ENCODE data around the gene TLL2. TPM values are rescaled to one million over a fixed set of nuclear protein-coding genes. Genes with fewer than 3 reads are reported as not detected.

The TLL2 gene
- total RNA-seq, 1 donor from 2014 or later: 2.5 TPM

DNA sequence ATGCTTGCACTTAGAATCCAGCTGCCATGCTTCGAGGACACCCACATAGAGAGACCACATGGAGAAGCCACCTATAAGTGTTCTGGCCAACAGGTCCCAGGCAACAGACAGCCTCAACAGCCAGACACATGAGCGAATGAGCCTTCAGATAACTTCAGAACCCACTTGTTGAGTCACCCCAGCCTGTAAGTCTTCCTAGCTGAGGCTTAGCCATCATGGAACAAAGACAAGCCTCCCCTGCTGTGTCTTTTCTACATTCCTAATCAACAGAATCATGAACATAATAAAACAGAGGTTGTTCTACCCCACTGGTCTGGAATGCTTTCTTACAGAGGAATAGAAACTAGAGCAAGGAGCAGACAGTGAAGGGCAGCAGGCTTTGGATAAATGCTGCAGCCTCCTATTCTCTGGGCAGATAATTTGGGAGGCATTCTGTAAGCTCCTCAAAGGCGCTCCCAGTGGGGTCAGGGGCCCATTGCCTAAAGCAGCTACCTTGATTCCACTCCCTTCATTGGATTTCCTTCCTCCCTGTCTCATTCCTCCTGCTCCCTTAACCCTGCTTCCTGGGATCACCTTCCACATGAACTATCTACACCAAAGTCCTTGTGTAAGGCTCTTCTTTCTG is 4.6 kb downstream of the TLL2 start:
- DNase-seq (ENCODE audit: extremely low read depth, low read depth, low spot score): no peak

DNA sequence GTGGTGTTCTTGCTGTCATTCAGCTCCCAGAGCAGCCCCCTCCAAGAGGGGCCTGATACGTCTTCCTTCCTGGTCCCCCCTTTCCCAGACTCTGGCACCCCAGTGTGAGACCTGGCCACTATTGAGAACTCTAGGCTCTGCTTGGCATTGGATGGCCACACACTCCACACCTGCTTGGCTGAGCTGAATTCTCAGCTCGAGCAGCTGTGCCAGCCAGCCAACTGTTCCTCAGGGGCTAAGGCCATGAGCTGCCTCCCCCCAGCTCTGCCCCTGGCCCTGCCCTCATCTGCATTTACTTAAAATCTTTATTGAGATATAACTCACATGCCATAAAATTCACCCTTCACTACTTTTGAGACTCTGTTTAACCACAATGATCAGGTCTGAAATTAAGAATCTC is 6.7 kb downstream of the TLL2 start:
- no peak for DNase-seq (ENCODE audit: extremely low read depth, low read depth, low spot score)

DNA sequence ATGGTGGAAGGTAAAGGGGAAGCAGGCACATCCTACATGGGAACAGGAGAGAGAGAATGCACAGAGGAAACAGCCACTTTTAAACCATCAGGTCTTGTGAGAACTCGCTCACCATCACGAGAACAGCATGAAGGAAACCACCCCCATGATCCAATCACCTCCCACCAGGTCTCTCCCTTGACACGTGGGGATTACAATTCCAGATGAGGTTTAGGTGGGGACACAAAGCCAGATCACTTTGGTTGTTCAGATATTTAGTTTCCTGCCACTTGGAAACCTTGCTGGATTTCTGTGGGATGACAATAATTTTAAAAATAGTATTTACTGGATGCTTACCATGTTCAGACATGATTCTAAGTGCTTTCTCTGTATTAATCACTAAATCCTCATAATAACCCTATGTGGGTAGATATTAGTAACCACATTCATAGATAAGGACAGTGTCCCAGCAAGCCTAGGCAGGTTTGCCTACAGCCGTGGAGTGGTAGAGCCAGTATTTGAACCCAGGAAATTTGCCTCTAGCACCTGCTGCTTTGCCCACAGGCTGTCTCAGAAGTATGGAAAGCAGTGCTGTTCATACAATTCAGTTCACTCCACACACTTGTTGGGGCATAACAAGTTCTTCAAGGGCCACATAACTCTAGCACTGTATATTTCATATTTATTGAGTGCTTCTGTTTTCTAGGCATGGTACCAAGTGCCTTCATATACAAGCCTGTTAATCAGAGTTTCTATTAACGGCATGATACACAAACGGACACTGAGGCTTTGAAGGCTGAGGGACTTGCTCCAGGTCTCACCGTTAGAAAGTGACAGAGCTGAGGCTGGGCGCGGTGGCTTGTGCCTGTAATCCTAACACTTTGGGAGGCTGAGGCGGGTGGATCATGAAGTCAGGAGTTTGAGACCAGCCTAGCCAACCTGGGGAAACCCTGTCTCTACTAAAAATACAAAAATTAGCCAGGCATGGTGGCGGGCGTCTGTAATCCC is 8.3 kb downstream of the TLL2 start:
- no peak for DNase-seq (ENCODE audit: extremely low read depth, low read depth, low spot score)

DNA sequence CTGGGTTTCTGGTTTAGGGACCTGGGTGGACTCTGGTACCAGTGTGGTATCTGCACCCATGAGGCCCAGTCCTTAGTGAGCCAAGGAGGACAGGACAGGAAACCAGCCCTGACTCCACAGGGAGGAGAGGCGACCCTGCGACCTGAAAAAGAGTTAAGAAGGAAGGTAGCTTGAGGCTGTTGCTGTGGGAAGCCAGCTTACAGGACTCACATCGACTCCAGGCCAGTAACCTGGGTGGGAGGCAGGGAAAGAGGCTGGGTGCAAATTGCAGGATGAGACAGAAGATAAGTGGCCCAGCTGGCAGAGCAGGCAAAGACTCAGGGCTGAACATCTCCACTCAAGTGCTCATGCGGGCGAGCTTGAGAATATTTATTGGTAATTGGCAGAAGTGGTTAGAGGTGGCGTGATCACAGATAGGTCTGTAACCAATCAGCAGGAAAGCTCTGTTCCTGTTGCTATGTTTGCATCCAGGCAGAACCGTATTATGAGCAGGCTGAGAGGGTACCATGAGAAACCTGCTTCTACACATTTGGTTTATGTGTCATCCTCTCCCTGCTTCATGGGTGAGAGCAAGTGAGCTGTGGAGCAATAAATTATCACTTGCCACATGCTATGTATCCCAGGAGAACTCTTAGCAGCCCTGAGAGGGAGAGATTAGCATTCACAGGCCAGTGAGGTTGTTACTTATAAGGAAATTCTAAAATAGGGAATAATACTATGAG is 11.0 kb downstream of the TLL2 start:
- DNase-seq (ENCODE audit: extremely low read depth, low read depth, low spot score): no peak

DNA sequence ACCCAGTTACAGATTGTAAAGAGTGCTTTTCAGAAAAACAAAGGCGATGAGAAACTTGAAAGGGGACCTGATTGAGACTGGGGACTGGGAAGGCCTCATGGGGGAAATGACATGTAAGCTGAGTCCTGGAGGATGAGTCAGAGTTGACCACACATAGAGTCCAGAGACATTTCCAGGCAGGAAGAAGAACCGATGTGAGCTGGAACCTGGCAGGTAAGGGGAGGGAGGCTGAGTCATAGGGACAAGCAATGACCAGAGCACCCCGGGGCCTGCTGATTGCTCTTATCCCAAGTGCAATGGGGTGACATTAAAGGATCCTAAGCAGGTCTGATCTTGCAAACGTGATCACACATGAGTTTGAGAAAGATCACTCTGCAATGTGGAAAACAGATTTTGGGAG is 11.7 kb downstream of the TLL2 start:
- no peak for DNase-seq (ENCODE audit: extremely low read depth, low read depth, low spot score)

DNA sequence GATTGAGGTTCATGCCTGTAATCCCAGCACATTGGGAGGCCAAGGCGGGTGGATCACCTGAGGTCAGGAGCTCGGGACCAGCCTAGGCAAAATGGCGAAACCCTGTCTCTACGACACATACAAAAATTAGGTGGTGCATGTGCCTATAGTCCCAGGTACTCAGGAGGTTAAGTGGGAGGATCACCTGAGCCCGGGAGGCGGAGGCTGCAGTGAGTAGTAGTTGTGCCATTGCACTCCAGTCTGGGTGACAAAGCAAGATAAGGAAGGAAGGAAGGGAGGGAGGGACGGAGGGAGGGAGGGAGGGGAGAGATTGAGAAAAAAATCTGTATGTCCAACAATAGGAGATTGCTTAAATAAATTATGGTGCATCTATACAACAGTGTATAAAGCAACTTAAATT is 13.2 kb downstream of the TLL2 start:
- DNase-seq (ENCODE audit: extremely low read depth, low read depth, low spot score): no peak

DNA sequence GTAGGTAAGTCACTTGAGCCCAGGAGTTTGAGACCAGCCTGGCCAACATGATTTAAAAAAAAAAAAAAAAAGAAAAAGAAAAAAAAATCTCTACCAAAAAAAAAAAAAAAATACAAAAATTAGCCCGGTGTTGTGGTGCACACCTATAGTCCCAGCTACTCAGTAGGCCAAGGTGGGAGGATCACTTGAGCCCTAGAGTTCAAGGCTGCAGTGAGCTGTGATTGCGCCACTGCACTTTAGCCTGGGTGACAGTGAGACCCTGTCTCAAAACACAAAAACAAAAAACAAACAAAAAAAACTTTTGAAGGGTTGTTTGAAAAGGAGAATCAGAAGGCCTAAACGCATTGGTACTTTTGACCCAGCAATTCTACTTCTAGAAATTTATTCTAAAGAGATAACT is 13.7 kb downstream of the TLL2 start:
- DNase-seq (ENCODE audit: extremely low read depth, low read depth, low spot score): no peak

DNA sequence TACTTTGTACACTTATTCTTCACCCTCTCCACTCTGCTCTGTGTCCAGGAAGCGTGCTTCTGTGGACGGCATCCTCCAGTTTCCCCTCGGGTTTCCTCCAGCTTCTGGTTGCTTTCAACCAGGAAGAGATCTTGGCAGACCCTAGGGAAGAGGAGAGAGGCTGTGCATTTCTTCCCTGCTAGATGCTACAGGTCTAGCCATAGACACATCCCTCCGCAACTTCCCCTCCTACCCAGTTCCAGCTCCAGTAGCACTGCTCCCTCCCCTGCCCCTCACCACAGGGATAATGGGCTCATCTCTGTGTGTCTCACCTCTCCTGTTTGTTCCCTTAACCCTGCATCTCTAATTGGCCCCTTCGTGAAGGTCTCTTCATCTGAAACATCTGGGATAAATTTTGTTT is 16.3 kb downstream of the TLL2 start:
- no peak for DNase-seq (ENCODE audit: extremely low read depth, low read depth, low spot score)

DNA sequence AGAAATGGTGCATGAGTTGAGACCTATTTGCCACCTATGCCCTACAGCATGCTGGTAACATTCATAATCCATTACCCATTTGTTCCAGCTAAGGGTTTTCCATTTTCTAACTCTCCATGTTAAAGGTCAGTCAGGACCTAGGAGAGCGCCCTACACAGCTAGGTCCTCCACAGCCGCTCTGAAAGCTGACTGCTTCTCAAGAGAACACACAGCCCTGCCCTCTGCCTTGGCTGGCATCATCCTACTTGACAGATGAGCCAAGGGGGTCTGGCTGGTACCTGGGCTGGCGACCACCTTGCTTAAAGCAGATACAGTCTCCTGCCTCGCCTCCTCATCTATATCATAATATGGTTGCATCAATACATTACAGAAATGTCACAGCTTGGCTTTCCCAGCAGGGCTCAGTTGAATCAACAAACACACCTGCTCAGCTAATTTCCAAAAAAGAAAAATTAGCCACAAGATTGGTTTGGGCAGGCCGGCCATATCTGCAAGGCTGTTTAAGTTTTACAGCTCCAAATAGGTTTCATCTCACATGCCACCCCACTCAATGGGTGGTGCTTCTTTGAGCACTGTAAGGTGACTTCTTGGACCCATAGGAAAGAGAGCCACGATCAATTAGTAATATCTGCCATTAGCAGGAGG is 17.3 kb downstream of the TLL2 start:
- DNase-seq (ENCODE audit: extremely low read depth, low read depth, low spot score): no peak

DNA sequence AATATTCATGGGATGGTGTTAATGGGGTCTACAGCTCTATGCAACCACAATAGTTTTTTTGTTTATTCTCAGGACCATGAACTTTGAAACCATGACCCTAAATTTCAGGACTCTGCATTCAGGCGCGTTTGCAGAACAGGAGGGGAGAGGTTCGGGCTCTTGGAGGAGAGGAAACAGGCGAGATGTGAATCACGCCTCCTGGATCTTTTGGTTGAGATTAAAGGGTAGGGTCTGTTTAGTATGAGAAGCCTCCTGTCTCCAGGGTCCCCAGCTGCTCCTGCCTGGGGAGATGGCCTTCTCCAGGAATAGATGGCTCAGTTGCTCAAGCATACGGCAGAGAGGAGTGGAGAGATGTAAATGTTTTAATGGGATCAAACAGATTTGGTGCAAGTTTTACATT is 18.2 kb downstream of the TLL2 start:
- no peak for DNase-seq (ENCODE audit: extremely low read depth, low read depth, low spot score)

DNA sequence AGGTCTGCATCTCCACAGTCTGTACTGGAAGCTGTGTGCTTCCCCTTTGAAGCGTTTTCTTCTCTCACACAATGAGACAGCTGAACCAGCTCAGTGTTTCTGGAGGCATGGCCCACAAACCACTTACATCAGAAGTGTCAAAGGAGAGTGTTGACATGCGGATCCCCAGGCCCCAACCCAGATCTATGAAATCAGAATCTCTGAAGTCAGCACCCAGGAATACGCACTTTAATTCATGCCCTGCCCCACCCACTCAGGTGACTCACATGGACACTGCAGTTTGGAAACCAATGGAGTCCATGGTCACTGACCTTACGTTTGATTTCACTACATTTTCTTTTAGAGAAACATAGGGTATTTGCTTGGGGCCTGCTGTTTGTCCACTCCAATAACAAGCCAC is 19.0 kb downstream of the TLL2 start:
- DNase-seq (ENCODE audit: extremely low read depth, low read depth, low spot score): no peak

DNA sequence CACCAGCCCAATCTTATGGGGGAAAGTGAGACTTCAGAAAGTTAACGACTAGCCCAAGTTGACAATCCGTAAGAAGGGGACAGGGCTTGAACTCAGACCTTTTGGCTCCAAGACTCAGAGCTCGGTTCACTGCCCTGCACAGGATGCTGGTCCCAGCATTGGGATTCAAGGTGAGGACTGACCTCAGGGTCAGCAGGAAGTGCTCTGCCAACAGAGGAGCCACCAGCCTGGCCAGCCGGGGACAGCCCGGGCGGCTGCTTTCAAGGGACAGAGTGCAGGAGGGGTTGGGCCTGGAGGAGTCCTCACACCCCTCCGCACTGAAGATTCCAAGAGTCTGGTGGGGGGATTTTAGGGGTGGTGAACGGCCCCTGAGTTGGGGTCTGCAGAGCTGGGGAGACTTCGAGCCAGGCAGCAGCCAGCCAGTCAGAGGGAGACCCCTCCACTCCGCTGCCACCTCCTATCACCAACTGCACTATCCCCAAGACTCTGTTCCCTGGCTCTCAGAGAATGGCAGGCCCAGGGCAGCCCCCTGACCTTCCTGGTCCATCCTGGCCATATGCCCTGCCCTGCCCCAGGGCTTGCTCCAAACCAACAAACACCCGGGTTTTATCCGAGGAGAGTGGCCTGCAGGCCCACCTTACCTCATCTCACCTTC is 19.7 kb downstream of the TLL2 start:
- DNase-seq (ENCODE audit: extremely low read depth, low read depth, low spot score): no peak

DNA sequence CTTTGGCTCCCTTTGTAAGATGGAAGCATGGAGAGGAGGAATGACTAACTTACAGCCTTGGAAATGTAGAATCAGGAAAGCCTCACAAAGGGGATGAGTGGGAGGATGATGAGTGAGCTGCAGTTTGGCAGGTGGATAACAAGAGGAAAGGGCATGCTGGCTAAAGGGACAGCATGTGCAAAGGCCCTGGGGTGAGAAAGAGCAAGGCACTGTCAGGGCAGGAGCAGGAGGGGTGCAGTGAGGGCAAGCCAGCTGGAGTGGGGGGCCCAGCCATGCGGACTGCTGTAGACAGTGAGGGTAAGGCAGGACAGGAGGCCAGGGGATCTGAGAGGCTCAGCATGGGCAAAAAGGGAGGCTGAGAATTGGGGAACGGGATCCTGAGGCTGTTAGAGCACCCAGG is 20.5 kb downstream of the TLL2 start:
- DNase-seq (ENCODE audit: extremely low read depth, low read depth, low spot score): no peak

DNA sequence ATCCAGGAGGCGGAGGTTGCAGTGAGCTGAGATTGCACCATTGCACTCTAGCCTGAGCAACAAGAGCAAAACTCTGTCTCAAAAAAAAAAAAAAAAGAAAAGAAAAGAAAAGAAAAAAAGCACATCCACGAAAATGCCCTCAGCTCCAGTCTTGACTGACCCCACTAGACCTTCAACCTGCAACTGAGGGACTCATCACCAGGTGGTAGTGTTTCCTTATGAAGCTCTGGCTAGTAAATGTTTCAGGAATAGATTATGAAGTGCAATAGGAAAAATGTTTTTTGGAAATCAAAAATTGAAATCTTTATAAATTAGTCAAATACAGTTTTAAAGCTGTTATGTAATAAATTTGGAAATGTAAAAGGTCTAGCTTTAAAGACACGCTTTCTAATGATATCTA is 22.4 kb downstream of the TLL2 start:
- DNase-seq (ENCODE audit: extremely low read depth, low read depth, low spot score): no peak

DNA sequence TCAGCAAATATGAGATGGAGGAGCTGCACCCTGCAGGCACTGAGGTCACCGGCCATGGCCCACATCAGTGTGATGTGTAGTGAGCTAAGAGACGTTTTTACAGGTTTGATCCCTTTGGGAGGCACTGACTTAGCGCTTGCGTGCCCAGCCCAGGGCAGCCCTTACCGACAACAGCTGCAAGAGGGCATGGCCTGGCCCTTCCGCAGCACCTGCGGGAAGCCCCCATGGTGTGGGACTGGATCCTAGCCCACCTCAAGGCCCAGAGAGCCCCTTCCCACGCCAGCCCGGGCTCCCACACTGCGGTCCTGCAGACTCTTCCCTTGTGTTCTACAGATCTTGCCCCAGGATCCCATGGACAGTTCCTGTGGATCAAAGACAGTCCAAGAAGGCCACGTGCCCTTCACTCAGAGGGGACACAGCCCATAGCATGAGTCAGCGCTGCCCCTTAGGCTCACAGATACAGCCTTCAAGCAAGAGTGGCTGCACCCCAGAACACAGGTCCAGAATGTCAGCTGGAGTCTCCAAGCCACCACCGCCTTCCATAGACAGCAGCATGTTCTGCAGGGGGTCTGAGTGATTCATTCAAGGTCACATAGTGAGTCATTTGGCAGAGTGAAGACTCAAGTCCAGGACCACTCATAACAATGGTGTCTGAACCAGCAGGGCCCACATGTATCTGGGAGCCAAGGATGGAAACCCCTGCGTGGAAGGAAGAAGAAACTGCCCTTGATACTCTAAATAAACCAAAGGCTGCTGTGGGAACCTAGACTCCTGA is 25.4 kb downstream of the TLL2 start:
- DNase-seq (ENCODE audit: extremely low read depth, low read depth, low spot score): no peak

DNA sequence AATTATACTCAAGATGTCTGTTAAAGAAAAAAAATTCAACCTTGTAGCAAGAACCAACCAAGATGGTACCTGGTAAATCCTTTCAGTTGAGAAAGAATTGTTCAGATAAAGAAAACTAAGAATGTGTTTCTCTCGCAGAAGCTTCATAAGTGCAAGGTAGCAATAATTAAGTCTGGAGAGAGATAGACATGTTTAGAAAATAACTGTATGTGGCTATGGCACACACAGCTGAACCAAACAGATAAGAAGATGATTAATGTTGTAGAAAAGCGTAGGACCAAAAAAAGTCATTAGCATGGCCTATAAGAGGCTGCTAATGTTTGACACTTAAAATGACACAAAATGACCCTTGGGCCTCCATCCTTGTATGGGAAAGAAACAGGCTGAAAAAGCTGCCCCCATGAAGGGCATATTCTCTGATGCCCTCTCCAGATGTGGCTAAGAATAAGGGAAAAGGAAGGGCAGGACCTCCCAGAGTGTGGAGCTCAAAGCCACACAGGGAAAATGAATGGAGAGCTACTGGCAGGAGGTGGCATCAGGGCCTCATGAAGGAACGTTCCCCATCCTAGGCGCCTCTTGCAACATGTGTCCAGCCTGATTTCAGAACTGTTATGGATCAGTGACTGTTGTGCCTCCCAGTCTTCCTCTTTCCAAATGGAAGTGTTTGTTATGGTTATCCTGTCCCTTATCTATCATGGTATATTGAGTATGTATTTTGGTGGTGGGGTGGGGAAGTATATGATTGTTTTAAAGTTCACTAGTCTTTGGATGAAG is 30.7 kb downstream of the TLL2 start:
- no peak for DNase-seq (ENCODE audit: extremely low read depth, low read depth, low spot score)

DNA sequence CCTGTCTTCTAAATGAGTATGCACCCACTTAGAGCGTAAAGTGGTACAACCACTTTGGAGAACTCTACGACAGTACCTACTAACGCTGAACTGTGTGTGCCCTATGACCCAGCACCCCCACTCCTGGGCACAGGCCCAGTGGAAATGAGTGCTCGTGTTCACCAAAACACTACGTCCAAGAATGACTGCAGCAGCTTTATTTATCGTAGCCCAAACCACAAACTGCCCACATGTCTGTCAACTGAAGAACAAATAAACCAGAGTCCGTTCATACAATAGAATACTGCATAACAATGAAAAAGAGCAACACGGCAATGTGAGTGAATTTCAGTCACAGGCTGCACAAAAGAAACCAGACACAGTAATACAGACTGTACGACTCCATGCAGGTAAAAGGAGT is 35.4 kb downstream of the TLL2 start:
- DNase-seq (ENCODE audit: extremely low read depth, low read depth, low spot score): no peak

DNA sequence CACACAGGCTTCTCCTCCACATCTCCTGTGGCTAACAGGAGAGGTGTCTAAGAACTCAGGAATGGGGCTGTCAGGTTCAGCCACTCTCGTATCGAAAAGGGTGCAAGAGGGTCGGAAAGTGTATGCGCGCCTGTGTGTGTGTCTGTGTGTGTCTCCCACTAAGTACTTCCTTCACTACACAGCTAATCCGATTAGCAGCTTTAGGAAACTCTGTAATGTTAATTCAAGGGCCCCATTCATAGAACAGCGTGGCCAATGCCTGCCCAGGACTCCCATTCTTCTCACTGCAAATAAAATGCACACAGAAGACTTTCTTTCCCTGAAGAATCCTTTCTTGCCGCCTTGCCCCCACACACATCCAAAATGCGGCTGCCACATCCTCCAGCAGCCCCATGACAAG is 39.9 kb downstream of the TLL2 start:
- no peak for DNase-seq (ENCODE audit: extremely low read depth, low read depth, low spot score)

DNA sequence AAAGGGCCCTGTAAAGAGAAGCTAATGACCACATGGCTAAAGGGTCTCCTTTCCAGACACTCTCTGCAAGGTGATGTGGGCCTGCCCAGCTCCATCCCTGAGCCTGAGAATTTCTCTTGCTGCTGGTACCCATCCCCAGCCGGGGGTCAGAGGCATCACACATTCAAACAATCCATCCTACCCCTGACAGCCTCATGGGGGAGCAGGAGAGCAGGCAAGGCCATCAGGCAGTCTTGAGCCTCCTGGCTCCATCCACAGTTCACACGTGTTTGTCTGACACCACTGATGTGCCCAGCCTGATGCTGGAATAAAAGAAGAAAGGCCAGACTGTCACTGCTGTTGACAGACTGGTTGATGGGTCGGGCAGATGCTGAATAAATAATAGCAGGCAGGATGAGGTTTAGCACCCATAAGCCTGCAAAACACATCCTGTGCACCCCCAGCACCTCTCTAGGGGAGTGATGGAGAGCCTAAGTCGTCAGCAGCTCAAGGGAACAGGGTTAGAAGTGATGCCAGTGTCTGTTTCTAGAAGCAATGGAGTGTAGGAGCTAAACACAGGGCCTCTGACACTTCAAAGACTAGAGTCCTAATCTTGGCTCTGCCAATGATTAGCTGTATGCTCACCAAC is 43.5 kb downstream of the TLL2 start:
- DNase-seq (ENCODE audit: extremely low read depth, low read depth, low spot score): no peak

All from glomerular endothelial cell (primary cell).